ACC112 (cell line): ENCODE results near the gene TRIM72.
"Not testable (repeated sequence)": the region's sequence is repeated elsewhere in the genome, so short reads cannot be mapped to it uniquely, and the experiment has no call there.

Source experiments
- H2AFZ ChIP-seq: fragments of 200-600 bp; sonication (generic); one replicate; pipeline ENCODE4 v1.6.0; 2017; ENCODE audit warnings: antibody characterized with exemption, low read length; ENCODE audit not compliant: unreplicated experiment
- H3K27ac ChIP-seq: fragments of 200-600 bp; sonication (generic); 2 replicates; pipeline ENCODE4 v1.5.1; 2014; ENCODE audit warnings: low read depth, mild to moderate bottlenecking, antibody characterized with exemption, low read length, moderate library complexity
- H3K27me3 ChIP-seq: fragments of 200-600 bp; sonication (generic); 2 replicates; pipeline ENCODE4 v1.6.1; 2014; ENCODE audit warnings: mild to moderate bottlenecking, antibody characterized with exemption, low read length, moderate library complexity, mixed read lengths; ENCODE audit not compliant: insufficient read depth
- H3K36me3 ChIP-seq: fragments of 200-600 bp; sonication (generic); 2 replicates; pipeline ENCODE4 v1.6.1; 2016; ENCODE audit warnings: mild to moderate bottlenecking, antibody characterized with exemption, low read length, moderate library complexity, mixed read lengths; ENCODE audit not compliant: insufficient read depth
- H3K4me1 ChIP-seq: fragments of 200-600 bp; sonication (generic); one replicate; pipeline ENCODE4 v1.6.1; 2016; ENCODE audit warnings: low read length, mixed read lengths; ENCODE audit not compliant: insufficient read depth, unreplicated experiment, control insufficient read depth
- H3K4me3 ChIP-seq: fragments of 200-600 bp; sonication (generic); 2 replicates; pipeline ENCODE4 v1.5.1; 2014; ENCODE audit warnings: mild to moderate bottlenecking, low read depth, low read length
- H3K79me2 ChIP-seq: fragments of 200-600 bp; sonication (generic); one replicate; pipeline ENCODE4 v1.6.0; 2016; ENCODE audit warnings: low read length; ENCODE audit not compliant: control insufficient read depth, unreplicated experiment, insufficient read depth

TRIM72 gene

DNA sequence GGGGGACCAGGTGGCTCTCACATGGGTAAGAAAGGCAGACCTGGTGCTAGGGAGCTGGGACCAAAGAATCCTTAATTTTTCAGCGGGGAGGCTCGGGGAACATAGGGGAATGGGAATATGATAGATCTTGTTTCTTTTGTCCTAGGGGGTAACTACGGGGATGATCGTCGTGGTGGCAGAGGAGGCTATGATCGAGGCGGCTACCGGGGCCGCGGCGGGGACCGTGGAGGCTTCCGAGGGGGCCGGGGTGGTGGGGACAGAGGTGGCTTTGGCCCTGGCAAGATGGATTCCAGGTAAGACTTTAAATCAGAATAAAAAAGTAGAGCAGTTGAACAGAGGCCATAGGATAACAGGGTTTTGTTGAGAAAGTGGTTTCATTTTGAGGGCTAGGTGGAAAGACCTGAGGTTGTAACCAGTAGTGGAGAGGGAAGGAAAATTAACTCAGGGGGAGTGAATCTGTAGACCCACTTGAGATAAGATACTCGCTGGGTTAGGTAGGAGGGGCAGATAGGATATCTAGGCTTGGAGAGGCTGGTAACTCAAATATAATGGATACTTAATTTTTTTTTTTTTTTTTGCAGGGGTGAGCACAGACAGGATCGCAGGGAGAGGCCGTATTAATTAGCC, 23.0 kb upstream of the TRIM72 start:
- H3K79me2 ChIP-seq: peaks cover 44% of the 10 kb centered on the region
- H3K4me1 ChIP-seq: no peaks in the 10 kb centered on the region
- no peak overlapping the region for H3K4me3 ChIP-seq
- no peak overlapping the region for H2AFZ ChIP-seq
- no peak overlapping the region for H3K27ac ChIP-seq
- H3K27me3 ChIP-seq: no peaks in the 10 kb centered on the region
- peaks cover 89% of the 10 kb centered on the region for H3K36me3 ChIP-seq

DNA sequence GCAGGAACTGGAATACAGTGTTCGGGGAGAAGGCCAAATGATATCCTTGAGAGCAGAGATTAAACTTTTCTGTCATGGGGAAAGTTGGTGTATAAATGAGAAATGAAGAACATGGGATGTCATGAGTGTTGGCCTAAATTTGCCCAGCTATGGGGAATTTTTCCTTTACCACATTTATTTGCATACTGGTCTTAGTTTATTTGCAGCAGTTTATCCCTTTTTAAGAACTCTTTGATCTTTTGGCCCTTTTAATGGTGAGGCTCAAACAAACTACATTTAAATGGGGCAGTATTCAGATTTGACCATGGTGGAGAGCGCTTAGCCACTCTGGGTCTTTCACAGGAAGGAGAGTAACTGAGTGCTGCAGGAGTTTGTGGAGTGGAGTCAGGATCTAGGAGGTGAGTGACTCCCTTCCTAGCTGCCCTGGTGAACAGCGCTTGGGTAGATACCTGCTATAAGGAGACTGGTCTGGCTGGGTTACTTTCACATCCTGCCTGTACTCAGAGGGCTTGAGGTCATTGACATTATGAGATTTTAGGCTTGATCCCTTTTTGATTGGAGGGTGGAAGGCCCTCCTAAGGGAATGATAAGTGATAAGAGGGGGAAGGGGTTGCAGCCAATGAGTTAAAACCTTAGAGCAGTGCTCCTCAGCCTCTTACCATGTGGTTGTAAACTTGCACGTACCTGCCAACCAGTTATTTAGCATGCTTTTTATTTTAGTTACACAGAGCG, 22.1 kb upstream of the TRIM72 start:
- Histone ChIP-seq H3K4me1 (no peaks in the 10 kb centered on the region), H3K27me3 (no peaks in the 10 kb centered on the region), H3K27ac (no peak overlapping the region), H3K36me3 (peaks cover 84% of the 10 kb centered on the region), H3K79me2 (peaks cover 35% of the 10 kb centered on the region), H2AFZ (no peak overlapping the region), H3K4me3 (no peak overlapping the region)

DNA sequence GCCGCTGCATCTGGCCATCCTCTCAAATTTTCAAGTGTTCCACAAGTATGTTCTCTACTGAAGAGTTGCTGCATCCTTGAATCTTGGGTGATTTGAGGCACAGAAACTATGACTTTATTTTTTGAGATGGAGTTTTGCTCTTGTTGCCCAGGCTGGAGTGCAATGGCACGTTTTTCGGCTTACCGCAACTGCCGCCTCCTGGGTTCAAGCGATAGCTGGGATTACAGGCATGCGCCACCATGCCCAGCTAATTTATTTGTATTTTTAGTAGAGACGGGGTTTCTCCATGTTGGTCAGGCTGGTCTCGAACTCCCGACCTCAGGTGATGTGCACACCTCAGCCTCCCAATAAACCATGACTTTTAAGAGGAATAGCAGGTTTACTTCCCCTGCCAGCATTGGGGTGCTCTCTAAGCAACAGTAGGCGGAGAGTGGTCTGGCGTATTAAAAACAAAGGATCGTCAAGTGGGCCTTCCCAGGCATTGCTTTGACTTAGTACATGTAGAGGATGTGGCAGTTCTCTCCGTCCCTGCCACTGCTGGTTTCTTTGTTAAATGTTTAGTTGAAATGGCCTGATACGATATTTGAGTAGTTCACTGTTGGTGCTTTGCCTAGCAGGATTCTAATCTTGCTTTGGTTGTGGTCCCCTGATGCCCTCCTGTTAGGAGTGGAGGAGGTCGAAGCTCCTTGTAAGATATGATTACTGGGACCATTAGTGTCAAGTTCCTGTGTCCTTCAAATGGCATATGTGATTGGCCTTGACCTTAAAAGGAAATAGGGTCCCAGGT, 20.9 kb upstream of the TRIM72 start:
- Histone ChIP-seq H2AFZ (no peak overlapping the region), H3K27me3 (no peaks in the 10 kb centered on the region), H3K36me3 (peaks cover 72% of the 10 kb centered on the region), H3K27ac (no peak overlapping the region), H3K4me3 (no peak overlapping the region), H3K4me1 (no peaks in the 10 kb centered on the region), H3K79me2 (peaks cover 23% of the 10 kb centered on the region)

DNA sequence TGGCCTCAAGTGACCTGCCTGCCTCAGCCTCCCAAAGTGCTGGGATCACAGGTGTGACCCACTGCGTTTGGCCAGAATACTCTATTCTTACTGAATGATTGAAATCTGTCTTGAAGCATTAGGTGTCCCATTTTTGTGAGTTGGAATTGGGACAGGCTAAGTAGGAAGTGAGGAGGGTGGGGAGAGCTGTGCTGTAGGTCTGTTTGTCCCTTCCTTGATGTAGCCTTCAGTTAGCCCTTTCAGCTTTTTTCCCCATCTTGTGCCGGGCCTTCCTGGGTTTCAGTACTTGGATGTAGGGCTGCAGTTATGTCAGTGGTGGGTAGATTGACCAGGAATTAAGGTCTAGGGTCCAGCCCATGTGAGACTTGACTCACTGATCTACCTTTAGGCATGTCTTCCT, 20.0 kb upstream of the TRIM72 start:
- no peak overlapping the region for H2AFZ ChIP-seq
- H3K36me3 ChIP-seq: peaks cover 64% of the 10 kb centered on the region
- peaks cover 15% of the 10 kb centered on the region for H3K79me2 ChIP-seq
- no peak overlapping the region for H3K27ac ChIP-seq
- no peaks in the 10 kb centered on the region for H3K27me3 ChIP-seq
- H3K4me3 ChIP-seq: no peak overlapping the region
- H3K4me1 ChIP-seq: no peaks in the 10 kb centered on the region

DNA sequence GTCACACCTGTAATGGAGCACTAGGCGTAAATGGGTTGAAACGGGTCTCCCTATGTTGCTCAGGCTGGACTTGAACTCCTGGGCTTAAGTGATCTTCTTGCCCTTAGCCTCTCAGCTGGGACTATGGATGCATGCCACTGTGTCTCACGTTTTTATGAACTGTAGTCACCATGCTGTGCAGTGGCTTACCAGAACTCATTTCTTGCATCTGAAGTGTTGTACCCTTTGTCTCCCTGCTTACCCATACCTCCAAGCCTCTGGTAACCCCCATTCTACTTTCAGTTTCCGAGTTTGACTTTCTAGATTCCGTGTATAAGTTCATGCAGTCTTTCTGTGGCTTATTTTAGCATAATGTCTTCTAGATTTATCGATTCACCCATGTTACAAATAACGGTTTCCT, 19.0 kb upstream of the TRIM72 start:
- no peak overlapping the region for H3K27ac ChIP-seq
- no peak overlapping the region for H2AFZ ChIP-seq
- H3K27me3 ChIP-seq: no peaks in the 10 kb centered on the region
- H3K4me3 ChIP-seq: no peak overlapping the region
- H3K79me2 ChIP-seq: peaks cover 4% of the 10 kb centered on the region
- no peaks in the 10 kb centered on the region for H3K4me1 ChIP-seq
- H3K36me3 ChIP-seq: peaks cover 53% of the 10 kb centered on the region

DNA sequence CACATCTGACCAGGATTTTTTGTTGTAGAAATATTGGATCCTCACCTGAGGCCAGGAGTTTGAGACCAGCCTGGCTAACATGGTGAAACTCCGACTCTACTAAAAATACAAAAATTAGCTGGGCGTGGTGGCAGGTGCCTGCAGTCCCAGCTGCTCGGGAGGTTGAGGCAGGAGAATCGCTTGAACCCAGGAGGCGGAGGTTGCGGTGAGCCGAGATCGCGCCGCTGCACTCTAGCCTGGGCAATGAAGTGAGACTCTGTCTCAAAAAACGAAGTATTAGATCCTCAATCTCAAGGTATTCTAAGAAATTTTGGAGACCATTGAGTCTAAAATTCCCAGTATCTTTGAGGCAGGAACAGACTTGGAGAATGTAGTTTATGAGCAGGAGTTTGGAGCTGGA, 18.1 kb upstream of the TRIM72 start:
- not testable (repeated sequence) for H3K27me3 ChIP-seq, H3K27ac ChIP-seq, H2AFZ ChIP-seq, H3K4me1 ChIP-seq, H3K4me3 ChIP-seq, H3K79me2 ChIP-seq
- peaks cover 44% of the 10 kb centered on the region for H3K36me3 ChIP-seq

DNA sequence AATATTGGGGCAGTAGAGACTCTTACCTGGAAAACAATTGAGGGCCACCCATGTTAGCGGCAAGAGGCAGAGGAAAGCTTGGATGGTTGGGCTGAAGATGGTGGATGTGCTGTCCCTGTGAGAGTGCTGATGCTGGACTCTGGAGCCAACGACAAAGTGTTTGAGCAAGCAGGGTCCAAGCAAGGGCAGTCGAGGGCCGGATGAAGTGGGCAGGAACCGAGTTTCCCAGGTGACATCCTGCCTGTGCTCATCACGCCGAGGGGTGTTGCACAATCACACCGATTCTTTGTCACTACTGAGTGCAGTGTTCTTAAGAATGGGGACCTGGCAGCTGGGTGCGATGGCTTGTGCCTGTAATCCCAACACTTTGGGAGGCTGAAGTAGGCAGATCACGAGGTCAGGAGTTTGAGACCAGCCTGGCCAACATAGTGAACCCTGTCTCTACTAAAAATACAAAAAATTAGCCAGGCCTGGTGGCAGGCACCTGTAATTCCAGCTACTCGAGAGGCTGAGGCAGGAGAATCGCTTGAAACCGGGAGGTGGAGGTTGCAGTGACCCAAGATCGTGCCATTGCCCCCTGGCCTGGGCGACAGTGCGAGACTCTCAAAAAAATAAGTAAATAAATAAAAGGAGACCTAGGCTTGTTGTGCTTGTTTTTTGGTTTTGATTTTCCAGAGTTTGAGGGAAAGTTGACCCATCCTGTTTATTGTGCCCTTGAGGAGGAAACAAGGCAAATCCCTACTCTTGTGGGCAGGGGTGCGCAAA, 17.4 kb upstream of the TRIM72 start:
- Histone ChIP-seq H2AFZ (no peak overlapping the region), H3K27me3 (no peaks in the 10 kb centered on the region), H3K79me2 (no peaks in the 10 kb centered on the region), H3K4me3 (no peak overlapping the region), H3K36me3 (peaks cover 37% of the 10 kb centered on the region), H3K4me1 (peaks cover 8% of the 10 kb centered on the region), H3K27ac (no peak overlapping the region)

DNA sequence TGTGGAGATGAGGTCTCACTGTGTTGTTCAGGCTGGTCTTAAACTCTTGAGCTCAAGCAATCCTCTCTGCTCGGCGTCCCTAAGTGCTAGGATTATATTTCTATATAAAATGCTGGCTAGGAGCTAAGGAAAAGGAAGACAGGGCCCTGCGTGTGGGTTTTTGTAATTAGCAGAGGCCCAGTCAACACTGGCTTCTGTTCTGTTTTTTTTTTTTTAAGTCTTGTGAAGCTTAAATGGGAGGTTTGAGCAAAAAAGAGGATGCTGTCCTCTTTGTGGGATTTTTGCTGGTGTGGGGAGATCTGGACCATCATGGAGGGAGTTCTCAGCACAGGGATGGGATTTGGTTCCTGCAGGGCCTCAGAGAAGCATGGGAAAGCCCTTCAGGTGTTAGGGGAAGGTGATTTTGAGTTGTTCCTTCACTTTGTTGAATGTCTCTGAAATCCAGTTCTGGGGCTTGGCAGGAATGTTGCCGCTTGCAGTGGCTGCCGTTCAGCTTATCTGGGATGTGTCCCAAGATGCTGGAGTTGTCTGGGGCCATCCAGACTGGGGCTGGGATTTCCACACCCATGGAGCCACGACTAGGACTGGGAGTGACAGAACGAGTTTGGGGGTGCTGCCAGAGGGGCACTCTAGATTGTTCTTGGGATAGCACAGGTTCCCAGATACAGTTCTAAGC, 15.6 kb upstream of the TRIM72 start:
- Histone ChIP-seq H3K4me3 (no peak overlapping the region), H2AFZ (no peak overlapping the region), H3K4me1 (peaks cover 14% of the 10 kb centered on the region), H3K79me2 (no peaks in the 10 kb centered on the region), H3K36me3 (peaks cover 23% of the 10 kb centered on the region), H3K27ac (no peak overlapping the region), H3K27me3 (no peaks in the 10 kb centered on the region)

DNA sequence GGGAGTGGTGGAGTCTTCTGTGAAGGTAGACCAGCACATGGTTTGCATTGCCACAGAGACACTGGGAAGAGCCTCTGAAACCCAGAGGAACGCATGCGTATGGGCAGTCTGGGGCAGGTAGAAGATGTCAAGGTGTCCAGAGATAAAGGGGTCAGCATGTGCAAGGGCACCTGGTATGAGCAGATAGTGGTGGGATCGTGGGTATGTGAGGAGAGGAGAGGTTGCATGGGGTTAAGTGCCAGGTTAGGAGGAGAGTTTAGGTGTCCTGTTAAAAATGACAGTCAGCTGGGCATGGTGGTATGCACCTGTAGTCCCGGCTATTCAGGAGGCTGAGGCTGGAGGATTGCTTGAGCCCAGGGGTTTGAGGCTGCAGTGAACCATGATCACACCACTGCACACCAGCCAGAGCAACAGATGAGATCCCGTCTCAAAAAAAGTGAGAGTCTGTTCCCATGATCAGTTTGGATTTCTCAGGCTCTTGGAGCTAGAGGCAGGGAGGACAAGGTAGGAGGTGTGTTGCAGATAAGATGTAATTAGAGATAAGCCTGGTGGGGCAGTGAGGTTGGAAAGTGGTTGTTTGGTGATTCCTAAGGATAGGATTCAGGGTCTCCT, 14.4 kb upstream of the TRIM72 start:
- no peaks in the 10 kb centered on the region for H3K79me2 ChIP-seq
- no peaks in the 10 kb centered on the region for H3K27me3 ChIP-seq
- no peak overlapping the region for H3K27ac ChIP-seq
- peaks cover 14% of the 10 kb centered on the region for H3K36me3 ChIP-seq
- no peak overlapping the region for H3K4me3 ChIP-seq
- H2AFZ ChIP-seq: no peak overlapping the region
- H3K4me1 ChIP-seq: peaks cover 17% of the 10 kb centered on the region

DNA sequence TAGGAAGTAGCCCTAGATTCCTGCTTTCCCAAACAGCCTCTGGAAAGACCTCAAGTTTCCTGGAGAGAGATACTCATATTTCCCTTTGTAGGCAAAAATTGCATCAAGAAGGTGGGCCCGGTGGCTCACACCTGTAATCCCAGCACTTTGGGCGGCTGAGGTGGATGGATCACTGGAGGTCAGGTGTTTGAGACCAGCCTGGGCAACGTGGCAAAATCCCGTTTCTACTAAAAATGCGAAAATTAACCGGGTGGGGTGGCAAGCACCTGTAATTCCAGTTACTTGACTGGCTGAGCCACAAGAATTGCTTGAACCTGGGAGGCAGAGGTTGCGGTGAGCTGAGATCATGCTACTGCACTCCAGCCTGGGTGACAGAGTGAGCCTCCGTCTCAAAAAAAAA, 13.8 kb upstream of the TRIM72 start:
- H3K79me2 ChIP-seq, H2AFZ ChIP-seq, H3K4me3 ChIP-seq, H3K27me3 ChIP-seq, H3K27ac ChIP-seq, H3K36me3 ChIP-seq: not testable (repeated sequence)
- H3K4me1 ChIP-seq: peaks cover 17% of the 10 kb centered on the region
